Muscle layer of colon (tissue), 2 donors: ENCODE data around the gene SLIT3.

ENCODE experiments used
- H3K27ac ChIP-seq: one replicate; pipeline ENCODE4 v1.7.0; 2013; ENCODE audit warnings: low read depth, mild to moderate bottlenecking, low read length, moderate library complexity
- H3K27me3 ChIP-seq, 2 donors: one replicate each; pipeline ENCODE4 v1.7.0; 2013; ENCODE audit warnings: low read length in 2 of 2, mild to moderate bottlenecking in 2 of 2; ENCODE audit not compliant: insufficient read depth in 2 of 2, control insufficient read depth in 1 of 2
- H3K36me3 ChIP-seq: one replicate; pipeline ENCODE4 v1.7.0; 2013; ENCODE audit warnings: mild to moderate bottlenecking, low read length; ENCODE audit not compliant: insufficient read depth
- H3K4me1 ChIP-seq: one replicate; pipeline ENCODE4 v1.7.0; 2013; ENCODE audit warnings: mild to moderate bottlenecking, low read length; ENCODE audit not compliant: insufficient read depth
- H3K4me3 ChIP-seq, 2 donors: one replicate each; pipeline ENCODE4 v1.7.0; 2013; ENCODE audit warnings: low read length in 2 of 2, low read depth in 1 of 2, mild to moderate bottlenecking in 1 of 2, moderate library complexity in 1 of 2
- H3K9ac ChIP-seq: one replicate; pipeline ENCODE4 v1.7.0; 2013; ENCODE audit warnings: low read length
- H3K9me3 ChIP-seq: one replicate; pipeline ENCODE4 v1.7.0; 2013; ENCODE audit warnings: mild to moderate bottlenecking, low read length
- donor health status: abdominal sarcoma.
- donor health status: Adenocarcinoma of cecum.

The SLIT3 gene

DNA sequence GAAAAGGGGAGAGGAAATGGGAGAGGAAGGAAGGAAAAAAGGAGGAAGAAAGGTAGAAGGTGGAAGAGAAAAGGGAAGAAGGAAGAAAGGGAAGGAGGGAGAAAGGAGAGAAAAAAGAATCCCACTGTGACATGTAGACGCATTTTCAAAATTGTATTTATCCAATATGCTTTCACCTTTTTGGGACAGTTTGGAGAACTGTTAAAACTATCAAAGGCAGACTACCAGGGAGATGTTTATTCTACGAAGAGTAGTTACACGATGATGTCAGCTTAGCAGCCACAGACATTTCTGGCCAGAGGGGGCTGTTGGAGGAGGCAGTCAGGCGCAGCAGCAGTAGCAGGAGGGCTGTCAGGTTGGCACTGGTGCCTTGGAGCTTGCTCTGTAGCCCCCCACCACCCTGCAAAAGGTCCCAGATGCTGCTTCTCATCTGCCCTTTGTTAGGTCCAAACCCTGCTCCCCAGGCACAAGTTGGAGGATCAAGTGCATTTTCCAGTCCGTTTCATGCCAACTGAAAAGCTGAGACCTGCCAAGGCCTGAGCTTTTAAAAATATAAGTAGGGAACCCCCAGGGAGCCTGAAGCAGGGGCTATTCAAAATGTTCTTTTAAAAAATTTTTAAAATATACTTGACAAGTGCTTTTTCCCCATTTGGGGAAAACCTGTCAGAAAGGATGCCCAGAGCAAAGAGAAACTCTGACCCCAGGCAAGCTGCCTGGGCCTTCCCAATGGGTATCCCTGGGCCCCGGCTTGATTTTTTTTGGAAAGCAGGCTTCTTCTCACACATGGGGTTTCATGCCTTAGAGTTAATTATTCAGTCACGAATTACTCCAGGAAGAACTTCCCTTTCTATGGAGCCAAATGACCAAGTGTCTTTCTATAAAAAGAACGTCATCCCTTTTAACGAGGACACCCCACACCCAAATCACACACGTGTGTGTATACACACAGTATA is 203.3 kb downstream of the SLIT3 start:
- Histone ChIP-seq H3K9ac (no peak overlapping the region), H3K9me3 (no peaks in the 10 kb centered on the region), H3K4me1 (peaks cover 13% of the 10 kb centered on the region), H3K27me3 (no peaks in the 10 kb centered on the region), H3K4me3 (no peak overlapping the region), H3K27ac (no peak overlapping the region), H3K36me3 (no peaks in the 10 kb centered on the region)

DNA sequence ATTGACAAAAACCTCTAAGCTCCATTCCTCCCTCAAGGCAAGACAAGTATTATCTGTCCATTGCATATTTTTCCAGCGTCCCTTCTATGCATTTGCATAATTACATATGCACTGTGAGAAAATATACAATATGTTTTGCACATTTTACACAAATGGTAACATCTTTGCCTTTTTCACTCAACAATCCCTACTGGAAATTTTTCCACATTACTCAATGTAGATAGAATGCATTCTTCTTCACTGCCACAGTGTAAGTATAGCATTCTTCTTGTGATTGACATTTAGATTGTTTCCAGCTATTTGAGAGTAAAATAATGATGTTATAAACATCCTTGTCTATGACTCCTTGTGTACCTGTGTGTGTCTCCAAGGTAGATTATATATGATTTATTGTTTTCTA is 205.0 kb downstream of the SLIT3 start:
- no peaks in the 10 kb centered on the region for H3K36me3 ChIP-seq
- peaks cover 13% of the 10 kb centered on the region for H3K4me1 ChIP-seq
- H3K4me3 ChIP-seq: no peak overlapping the region
- no peak overlapping the region for H3K27ac ChIP-seq
- H3K9ac ChIP-seq: no peak overlapping the region
- H3K9me3 ChIP-seq: no peaks in the 10 kb centered on the region
- H3K27me3 ChIP-seq: no peaks in the 10 kb centered on the region

DNA sequence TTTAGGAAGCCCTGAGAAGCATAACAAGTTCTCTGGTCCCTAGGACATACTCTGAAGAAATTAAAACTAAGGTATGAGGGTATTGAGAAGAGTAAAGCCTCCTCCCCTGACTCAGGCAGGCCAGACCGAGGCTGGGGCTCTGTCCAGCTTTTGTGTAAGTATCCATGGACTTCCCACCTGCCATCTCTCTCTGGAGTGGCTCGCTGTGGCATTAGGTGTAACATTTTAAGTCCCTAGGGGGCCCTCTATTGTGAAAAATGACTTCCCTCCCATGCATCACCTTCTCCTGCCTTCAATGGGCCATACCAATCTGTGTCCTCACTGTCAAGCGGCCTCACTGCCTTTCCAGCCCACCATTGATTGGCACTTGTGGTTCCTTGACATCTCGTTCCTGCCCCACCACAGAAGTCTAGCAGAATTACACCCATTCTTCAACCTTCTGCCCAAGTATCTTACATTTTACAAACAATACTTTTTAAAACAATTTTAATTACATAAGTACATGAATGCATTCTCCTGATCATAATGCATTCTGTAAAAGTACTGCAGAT is 205.5 kb downstream of the SLIT3 start:
- Histone ChIP-seq H3K27me3 (no peaks in the 10 kb centered on the region), H3K9ac (no peak overlapping the region), H3K4me3 (no peak overlapping the region), H3K27ac (no peak overlapping the region), H3K4me1 (peaks cover 13% of the 10 kb centered on the region), H3K9me3 (no peaks in the 10 kb centered on the region), H3K36me3 (no peaks in the 10 kb centered on the region)

DNA sequence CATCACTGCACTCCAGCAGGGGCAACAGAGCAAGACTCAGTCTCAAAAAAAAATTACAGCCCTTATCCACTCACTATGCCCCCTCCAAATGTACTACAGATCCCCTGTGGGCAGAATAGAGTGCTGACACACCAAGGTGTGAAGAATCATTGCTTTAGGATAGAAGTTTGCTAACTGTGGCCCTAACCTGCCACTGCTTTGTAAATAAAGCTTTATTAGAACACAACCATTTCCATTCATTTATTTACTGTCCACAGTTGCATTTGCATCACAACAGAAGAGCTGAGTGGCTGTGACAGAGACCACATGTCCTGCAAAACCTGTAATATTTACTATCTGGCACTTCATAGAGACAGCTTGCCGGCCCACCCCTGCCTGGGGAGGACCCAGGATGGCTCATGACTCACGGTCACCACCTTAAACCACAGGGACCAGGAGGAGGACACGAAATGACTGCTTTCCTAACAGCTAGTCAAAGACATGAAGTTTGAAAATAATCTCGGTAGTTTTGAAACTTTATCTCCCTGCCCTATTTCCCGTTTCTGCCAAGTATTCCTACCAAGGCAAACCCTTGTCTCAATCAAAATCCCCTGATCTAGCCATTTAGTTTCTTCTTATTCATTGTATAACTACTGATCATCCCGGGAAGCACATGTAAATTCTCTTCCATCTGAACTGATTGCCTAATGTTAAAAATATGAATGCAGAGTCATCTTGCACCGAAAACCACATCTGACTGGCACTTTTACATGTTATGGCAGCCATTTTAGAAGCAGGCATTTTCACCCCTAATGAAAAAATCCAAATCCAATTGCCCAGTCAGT is 206.1 kb downstream of the SLIT3 start:
- Histone ChIP-seq H3K27me3 (no peaks in the 10 kb centered on the region), H3K4me1 (peaks cover 13% of the 10 kb centered on the region), H3K9ac (no peak overlapping the region), H3K9me3 (no peaks in the 10 kb centered on the region), H3K36me3 (no peaks in the 10 kb centered on the region), H3K4me3 (no peak overlapping the region), H3K27ac (no peak overlapping the region)

DNA sequence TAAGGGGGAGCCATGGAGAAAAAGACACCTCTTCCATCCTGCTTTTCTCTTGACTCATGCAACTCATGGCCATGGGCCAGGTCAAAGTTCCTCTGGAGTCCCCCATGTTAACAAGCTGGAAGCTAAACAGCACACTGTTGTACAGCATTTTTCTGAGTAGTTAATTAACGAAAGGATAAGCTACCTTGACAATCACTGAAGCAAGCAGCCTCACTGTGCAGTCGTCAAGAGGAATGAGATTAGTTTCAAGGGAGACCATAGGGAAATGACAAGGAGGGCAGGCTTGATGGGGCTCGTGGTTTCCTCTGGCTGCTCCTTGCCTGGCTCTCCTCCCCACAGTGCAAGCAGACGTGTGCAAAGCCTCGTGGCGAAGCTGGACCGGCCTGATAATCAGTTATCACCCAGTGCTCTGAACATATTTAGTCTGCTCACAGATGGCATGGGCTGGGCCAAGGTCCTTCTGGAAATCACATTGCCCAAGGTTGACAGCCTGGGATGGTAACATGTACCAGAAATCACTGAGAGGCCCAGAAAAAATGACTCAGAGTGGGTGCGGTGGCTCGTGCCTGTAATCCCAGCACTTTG is 209.5 kb downstream of the SLIT3 start:
- H3K9ac ChIP-seq: no peak overlapping the region
- H3K36me3 ChIP-seq: no peaks in the 10 kb centered on the region
- H3K4me3 ChIP-seq: no peak overlapping the region
- no peaks in the 10 kb centered on the region for H3K9me3 ChIP-seq
- no peaks in the 10 kb centered on the region for H3K27me3 ChIP-seq
- no peak overlapping the region for H3K27ac ChIP-seq
- no peaks in the 10 kb centered on the region for H3K4me1 ChIP-seq

DNA sequence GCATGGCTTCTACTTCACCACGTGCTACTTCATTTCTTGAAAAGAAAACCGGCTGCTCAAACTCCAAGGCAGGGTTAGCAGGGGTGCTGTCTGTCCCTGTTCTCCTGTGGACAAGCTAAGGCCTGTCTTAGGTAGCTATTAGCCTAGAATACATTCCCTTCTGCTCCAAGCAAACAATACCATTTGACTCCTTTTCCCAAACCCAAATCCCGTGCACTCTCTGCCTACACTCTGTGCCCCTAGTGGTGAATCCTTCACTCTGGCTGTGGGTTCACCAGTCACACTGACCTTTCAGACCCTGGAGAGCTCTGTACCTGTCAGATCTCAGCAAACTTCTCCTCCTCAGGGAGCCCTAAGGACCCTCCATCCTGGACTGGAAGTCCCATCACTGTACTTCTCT is 211.6 kb downstream of the SLIT3 start:
- Histone ChIP-seq H3K36me3 (no peaks in the 10 kb centered on the region), H3K4me3 (no peak overlapping the region), H3K4me1 (no peaks in the 10 kb centered on the region), H3K9me3 (no peaks in the 10 kb centered on the region), H3K27ac (no peak overlapping the region), H3K9ac (no peak overlapping the region), H3K27me3 (no peaks in the 10 kb centered on the region)

DNA sequence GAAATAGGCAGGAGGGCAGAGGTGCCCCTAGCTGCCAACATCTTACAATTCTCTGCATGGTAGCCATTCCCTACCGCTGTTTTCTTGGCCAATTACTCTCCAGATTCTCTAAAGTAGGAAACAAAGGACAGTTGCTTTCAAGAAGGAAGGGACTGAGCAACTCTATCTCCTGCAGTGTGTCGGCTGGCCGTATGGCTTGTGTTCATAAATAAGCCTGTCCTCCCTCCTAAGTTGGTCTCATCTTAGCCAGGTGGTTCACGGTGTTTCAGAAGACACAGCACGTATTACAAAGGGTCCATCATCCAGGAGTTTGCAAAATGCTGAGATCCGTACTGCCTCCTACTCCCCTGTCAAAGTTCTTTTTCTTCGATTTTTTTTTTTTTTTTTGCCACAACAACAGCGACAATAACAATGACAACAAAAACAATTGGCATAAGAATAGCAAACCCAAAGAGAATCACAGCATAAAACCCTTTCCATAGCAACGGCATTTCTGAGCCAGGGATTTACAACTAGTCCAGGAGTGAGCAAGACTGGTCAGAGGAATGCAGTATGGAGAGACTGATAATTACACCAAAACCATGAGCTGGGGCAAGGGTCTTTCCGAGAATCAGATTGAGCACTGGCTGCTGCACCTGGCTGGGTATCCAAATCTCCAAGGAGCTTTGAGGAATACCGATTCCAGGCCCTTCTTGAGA is 212.8 kb downstream of the SLIT3 start:
- H3K27ac ChIP-seq: no peak overlapping the region
- no peaks in the 10 kb centered on the region for H3K9me3 ChIP-seq
- no peaks in the 10 kb centered on the region for H3K36me3 ChIP-seq
- no peaks in the 10 kb centered on the region for H3K27me3 ChIP-seq
- no peak overlapping the region for H3K4me3 ChIP-seq
- no peaks in the 10 kb centered on the region for H3K4me1 ChIP-seq
- no peak overlapping the region for H3K9ac ChIP-seq

DNA sequence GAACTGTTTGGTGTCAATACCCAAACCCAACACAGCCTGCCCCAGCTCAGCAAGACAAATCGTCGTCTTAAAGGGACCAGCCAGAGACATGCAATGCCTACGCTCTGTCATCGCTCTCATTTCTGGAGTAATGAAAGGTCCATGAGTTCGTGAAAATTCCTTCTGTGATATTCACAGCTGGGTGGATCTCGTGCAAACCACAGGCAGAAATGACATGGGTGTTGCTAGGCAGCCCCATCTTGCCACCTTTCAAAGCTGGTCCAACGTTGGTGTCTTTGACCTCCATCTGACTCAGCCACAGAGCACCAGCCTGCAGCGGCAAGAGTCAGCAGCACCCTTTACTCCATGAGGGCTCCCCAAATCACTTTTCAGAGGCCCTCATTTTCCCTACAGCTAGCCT is 215.3 kb downstream of the SLIT3 start:
- Histone ChIP-seq H3K27me3 (no peaks in the 10 kb centered on the region), H3K9me3 (no peaks in the 10 kb centered on the region), H3K36me3 (no peaks in the 10 kb centered on the region), H3K27ac (no peak overlapping the region), H3K4me1 (no peaks in the 10 kb centered on the region), H3K4me3 (no peak overlapping the region), H3K9ac (no peak overlapping the region)

DNA sequence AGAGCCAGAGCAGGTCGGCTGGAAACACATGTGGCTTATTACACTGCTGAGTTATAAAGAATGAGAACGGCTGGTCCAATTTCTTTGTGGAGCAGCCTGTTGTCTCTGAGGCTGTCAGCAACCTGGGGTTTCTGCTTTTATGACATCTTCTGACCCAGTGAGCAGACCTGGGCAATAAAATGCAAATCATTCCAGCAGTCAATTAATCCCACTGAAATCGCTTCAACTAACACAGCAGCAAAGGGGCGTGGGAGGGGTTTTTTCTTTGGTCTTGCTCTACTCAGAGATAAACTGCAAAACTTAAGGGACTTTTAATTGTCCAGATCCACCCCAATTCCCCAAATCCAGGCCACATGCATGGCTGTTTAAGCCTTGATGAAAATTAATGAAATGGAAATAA is 215.7 kb downstream of the SLIT3 start:
- Histone ChIP-seq H3K4me1 (no peaks in the 10 kb centered on the region), H3K36me3 (no peaks in the 10 kb centered on the region), H3K9me3 (no peaks in the 10 kb centered on the region), H3K27ac (no peak overlapping the region), H3K27me3 (no peaks in the 10 kb centered on the region), H3K9ac (no peak overlapping the region), H3K4me3 (no peak overlapping the region)

DNA sequence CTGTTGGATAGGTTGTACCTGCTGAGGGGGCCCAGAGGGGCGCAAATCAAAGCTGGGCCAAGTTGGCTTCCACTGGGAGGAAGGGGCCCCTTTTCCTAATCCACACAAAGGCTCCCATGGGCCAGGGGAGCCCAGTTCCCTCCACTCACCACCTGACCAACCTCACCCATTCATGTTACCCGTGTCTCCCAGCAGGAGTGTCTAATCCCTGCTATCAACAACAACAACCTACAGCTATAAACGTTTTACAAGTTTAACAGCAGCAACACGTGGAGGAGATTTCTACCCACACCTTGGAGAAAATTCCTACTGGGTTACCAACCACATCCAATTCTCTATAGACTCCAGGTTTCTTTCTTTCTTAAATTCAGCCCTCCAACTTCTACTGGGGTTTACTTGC is 216.2 kb downstream of the SLIT3 start:
- Histone ChIP-seq H3K4me3 (no peak overlapping the region), H3K9ac (no peak overlapping the region), H3K27me3 (no peaks in the 10 kb centered on the region)

More for the DNA sequence above, 216.2 kb downstream of the SLIT3 start:
- H3K27ac ChIP-seq: no peak overlapping the region
- no peaks in the 10 kb centered on the region for H3K36me3 ChIP-seq
- H3K4me1 ChIP-seq: no peaks in the 10 kb centered on the region
- H3K9me3 ChIP-seq: no peaks in the 10 kb centered on the region
